NT2/D1 (cell line): ENCODE data around the gene TOM1L2.

ENCODE experiments used
- YY1 ChIP-seq: IDR thresholded peaks from 2 replicates; pipeline ENCODE4 v1.6.1; 2011; ENCODE audit not compliant: insufficient read length, insufficient read depth
- ZNF274 ChIP-seq: IDR thresholded peaks from 2 replicates; pipeline ENCODE4 v1.6.1; 2011; ENCODE audit warnings: mild to moderate bottlenecking, low read depth, low read length

GRCh38 chr17:17886226-17886625, 86.0 kb downstream of the TOM1L2 start:
- no peak for TF ChIP-seq YY1
- TF ChIP-seq ZNF274, result no peak
